ENCODE data around the gene RPL27A. TPM values are rescaled to one million over a fixed set of nuclear protein-coding genes. Genes with fewer than 3 reads are reported as not detected.

Gene RPL27A
- total RNA-seq, 2 donors from 2014 or later = 320 to 1,209 TPM

- no peaks in the 10 kb centered on the region for H3K4me1 ChIP-seq
- TF ChIP-seq POLR2A (IDR thresholded peaks at IDR 0.05) (no peak), CTCF (IDR thresholded peaks at IDR 0.05) (no peak)
- H3K27me3 ChIP-seq = no peaks in the 10 kb centered on the region
- no peak for ATAC-seq
- peaks cover 0 to 9% of the 10 kb centered on the region in 2 donors for H3K36me3 ChIP-seq (replicated peaks in 1 of 2; ENCODE audit: insufficient read depth in 1 of 2, low read depth in 2 of 2)
- H3K4me3 ChIP-seq = no peak overlapping the region
- intact Hi-C loops (cut with DNase I) = no loop called here
- no peaks in the 10 kb centered on the region for H3K9me3 ChIP-seq
- 86 to 88% methylated on average over 2 of the region's 2 CpGs for WGBS, 2 donors
- DNase-seq = no peak
- H3K27ac ChIP-seq = no peak overlapping the region
Observed at GRCh38 chr11:8649361-8649760, 33.2 kb upstream of the RPL27A start.

GRCh38 chr11:8650401-8650990 lies 32.1 kb upstream of the RPL27A start:
- no peak overlapping the region for H3K27ac ChIP-seq
- TF ChIP-seq CTCF (IDR thresholded peaks at IDR 0.05) = no peak
- no peak overlapping the region for H3K4me3 ChIP-seq
- DNase-seq (no peak), ATAC-seq (no peak)
- H3K27me3 ChIP-seq = no peaks in the 10 kb centered on the region
- H3K36me3 ChIP-seq (replicated peaks in 1 of 2; ENCODE audit: insufficient read depth in 1 of 2, low read depth in 2 of 2) = peaks cover 0 to 6% of the 10 kb centered on the region in 2 donors
- no peaks in the 10 kb centered on the region for H3K9me3 ChIP-seq
- 89 to 97% methylated on average over 2 of the region's 2 CpGs for WGBS, 2 donors
- no peaks in the 10 kb centered on the region for H3K4me1 ChIP-seq
- intact Hi-C loops (cut with DNase I) = no loop called here

GRCh38 chr11:8652140-8652539 lies 30.5 kb upstream of the RPL27A start:
- H3K36me3 ChIP-seq (replicated peaks in 1 of 2; ENCODE audit: insufficient read depth in 1 of 2, low read depth in 2 of 2) = peaks cover 0 to 2% of the 10 kb centered on the region in 2 donors
- H3K27me3 ChIP-seq = no peaks in the 10 kb centered on the region
- no peaks in the 10 kb centered on the region for H3K9me3 ChIP-seq
- 90 to 95% methylated on average over 3 of the region's 3 CpGs for WGBS, 2 donors
- ATAC-seq = no peak
- DNase-seq = no peak
- no peak for TF ChIP-seq POLR2A (IDR thresholded peaks at IDR 0.05)
- no peak for TF ChIP-seq CTCF (IDR thresholded peaks at IDR 0.05)
- no peaks in the 10 kb centered on the region for H3K4me1 ChIP-seq
- intact Hi-C loops (cut with DNase I) = no loop called here
- H3K27ac ChIP-seq = no peak overlapping the region
- no peak overlapping the region for H3K4me3 ChIP-seq

GRCh38 chr11:8654503-8654902 lies 28.1 kb upstream of the RPL27A start:
- intact Hi-C loops (cut with DNase I) = no loop called here
- TF ChIP-seq CTCF (IDR thresholded peaks at IDR 0.05) (no peak), POLR2A (IDR thresholded peaks at IDR 0.05) (no peak)
- Histone ChIP-seq H3K9me3 (no peaks in the 10 kb centered on the region), H3K4me1 (no peaks in the 10 kb centered on the region), H3K36me3 (replicated peaks in 1 of 2; ENCODE audit: insufficient read depth in 1 of 2, low read depth in 2 of 2) (peaks cover 0 to 2% of the 10 kb centered on the region in 2 donors), H3K4me3 (no peak overlapping the region), H3K27me3 (no peaks in the 10 kb centered on the region), H3K27ac (no peak overlapping the region)
- 75 to 76% methylated on average over 4 of the region's 4 CpGs for WGBS, 2 donors
- ATAC-seq (no peak), DNase-seq (no peak)

- no peaks in the 10 kb centered on the region for H3K36me3 ChIP-seq (replicated peaks in 1 of 2; ENCODE audit: insufficient read depth in 1 of 2, low read depth in 2 of 2)
- WGBS, 2 donors = 63 to 64% methylated on average over 2 of the region's 2 CpGs
- no peak overlapping the region for H3K27ac ChIP-seq
Observed at GRCh38 chr11:8656291-8656690, 26.3 kb upstream of the RPL27A start.

More at GRCh38 chr11:8656291-8656690, 26.3 kb upstream of the RPL27A start:
- no peaks in the 10 kb centered on the region for H3K4me1 ChIP-seq
- intact Hi-C loops (cut with DNase I) = no loop called here
- no peaks in the 10 kb centered on the region for H3K9me3 ChIP-seq
- no peak for DNase-seq
- no peaks in the 10 kb centered on the region for H3K27me3 ChIP-seq
- no peak overlapping the region for H3K4me3 ChIP-seq
- ATAC-seq = no peak
- TF ChIP-seq POLR2A (IDR thresholded peaks at IDR 0.05) = no peak
- TF ChIP-seq CTCF (IDR thresholded peaks at IDR 0.05) = no peak
